ENCODE results near the gene GGT6.

Gene GGT6

DNA sequence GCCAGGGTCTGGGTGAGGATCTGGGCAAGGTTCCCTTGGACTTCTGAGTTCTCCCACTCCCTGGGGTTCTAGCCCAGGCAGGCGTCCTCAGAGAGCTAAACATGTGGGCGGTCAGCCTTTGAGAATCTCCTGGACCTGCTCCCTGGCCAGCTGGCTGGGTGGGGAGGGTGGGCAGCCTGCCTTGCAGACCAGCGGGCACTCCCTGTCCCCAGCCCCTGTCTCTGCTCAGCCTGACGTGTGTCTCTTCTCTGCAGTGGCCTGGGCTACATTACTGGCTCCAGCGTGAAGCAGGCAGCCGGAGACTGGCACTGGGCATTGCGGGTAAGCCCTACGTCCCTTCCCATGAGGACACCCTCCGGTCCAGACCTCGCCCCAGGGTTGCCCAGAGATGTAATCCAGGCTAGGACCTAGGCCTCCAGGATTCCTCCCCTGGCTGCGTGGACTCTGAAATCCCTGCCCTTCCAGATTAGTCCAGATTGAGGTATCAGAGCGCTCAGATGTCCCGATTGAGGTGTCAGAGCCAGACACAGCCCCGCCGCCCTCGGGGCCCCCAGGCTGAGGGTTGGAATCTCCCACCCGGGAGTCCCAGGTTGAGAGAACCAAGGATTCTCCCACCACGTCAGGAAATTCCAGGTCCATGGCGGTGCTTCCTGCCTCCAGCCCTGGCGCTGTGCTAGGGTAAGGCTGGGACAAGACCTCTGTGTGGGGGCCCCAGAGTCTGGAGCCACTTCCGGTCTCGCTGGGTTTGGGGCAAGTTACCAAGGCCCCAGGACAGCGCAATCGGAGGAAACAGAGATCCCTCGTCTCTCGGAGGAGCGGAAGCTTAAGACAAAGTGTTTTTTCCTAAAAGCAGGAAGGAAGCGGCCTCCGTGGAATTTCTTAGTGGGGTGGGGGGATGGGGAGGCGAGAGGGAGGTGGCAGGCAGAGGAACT is 29.3 kb downstream of the GGT6 start:
- in situ Hi-C loops (cut with MboI; ENCODE audit: low sequenced_read_pairs) = no loop called here

- in situ Hi-C loops (cut with MboI; ENCODE audit: low sequenced_read_pairs) = no loop called here
Measured at GRCh38 chr17:4529533-4530152, 30.7 kb downstream of the GGT6 start.

DNA sequence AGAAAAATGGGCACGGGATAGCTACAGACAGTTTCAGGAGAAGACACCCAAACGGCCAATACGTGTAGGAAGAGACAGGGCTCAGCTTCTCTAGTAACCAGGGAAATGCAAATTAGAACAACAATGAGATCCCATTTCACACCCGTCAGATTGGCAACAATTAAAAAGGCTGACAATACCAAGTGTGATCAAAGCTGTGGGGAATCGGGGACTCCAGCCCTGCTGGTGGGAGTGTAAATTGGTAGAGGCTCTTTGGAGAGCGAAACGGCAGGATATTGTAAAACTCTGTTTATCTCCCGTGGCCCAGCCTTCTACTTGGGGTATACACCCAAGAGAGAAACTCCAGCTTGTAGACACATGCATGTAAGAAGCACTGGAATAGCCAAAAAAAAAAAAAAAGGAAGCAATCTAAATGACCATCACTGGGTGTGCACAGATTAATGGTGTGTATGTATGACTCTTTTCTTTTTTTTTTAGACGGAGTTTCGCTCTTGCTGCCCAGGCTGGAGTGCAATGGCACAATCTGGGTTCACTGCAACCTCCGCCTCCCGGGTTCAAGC is 32.7 kb downstream of the GGT6 start:
- in situ Hi-C loops (cut with MboI; ENCODE audit: low sequenced_read_pairs) = no loop called here

- in situ Hi-C loops (cut with MboI; ENCODE audit: low sequenced_read_pairs) = no loop called here
Measured at GRCh38 chr17:4527134-4527533, 33.2 kb downstream of the GGT6 start.

DNA sequence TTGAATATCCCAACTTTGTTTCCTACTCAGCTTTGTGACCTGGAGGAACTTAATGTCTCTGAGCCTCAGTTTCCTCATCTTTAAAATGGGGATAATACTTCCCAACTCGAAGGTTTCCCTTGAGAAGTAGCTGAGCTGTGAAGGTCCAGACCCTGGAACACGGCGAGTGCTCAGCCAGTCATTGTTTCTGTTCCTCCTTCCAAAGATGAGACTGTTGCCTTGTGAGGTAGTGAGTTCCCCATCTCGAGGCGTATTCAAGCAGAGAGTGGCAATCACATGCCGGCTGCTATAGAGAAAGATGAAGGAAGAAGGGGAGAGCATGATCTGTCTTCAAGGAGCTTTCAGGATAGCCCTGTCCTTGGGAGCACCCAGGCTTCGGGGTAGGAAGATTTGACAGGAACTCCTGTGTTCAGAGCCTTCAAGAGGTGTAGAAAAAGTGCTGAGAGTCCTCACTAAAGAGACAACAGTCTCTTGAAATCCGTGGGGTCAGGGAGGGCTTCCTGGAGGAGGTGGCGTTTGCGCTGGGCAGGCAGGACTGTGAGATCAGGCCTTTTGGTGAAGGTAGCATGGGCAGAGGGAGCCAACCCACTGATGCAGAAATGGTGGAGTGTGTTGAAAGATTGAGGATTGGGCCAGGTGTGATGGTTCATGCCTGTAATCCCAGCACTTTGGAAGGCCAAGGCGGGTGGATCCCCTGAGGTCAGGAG is 34.5 kb downstream of the GGT6 start:
- in situ Hi-C loops (cut with MboI; ENCODE audit: low sequenced_read_pairs) = no loop called here

- in situ Hi-C loops (cut with MboI; ENCODE audit: low sequenced_read_pairs) = no loop called here
Measured at GRCh38 chr17:4523946-4524345, 36.4 kb downstream of the GGT6 start.

GRCh38 chr17:4522661-4523060 is 37.7 kb downstream of the GGT6 start:
- in situ Hi-C loops (cut with MboI; ENCODE audit: low sequenced_read_pairs) = no loop called here

DNA sequence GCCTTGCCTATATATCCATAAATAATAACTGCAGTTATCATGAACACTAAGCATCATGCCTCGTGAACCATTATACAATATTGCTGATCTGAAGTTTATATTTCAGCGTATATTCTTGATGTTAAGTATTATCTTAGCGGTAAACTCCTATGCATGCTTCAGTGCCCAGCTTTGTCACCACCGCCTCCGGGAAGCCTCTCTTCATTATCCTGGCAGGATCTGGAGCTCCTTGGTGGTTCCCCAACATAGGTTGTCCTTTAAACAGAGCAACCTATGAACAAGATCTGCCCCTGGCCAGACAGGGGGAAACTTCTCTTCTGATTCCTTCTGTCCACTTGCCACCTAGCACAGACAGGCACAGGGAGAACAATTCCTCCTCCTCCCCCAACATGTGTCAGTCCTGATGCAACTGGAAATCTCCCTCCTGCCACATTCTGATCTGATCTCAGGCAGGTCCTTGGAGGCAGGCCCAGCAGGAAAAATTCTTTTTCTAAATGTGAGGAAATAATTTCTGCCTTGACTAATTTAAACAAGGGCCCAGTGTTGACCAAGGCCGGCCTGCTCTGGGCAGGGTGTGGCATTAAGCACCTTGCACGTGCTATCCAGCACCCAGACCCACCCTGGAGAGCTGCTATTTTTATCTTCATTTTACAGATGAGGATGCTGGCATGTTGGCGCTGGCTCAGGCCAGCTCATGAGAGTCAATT is 39.3 kb downstream of the GGT6 start:
- in situ Hi-C loops (cut with MboI; ENCODE audit: low sequenced_read_pairs) = no loop called here

DNA sequence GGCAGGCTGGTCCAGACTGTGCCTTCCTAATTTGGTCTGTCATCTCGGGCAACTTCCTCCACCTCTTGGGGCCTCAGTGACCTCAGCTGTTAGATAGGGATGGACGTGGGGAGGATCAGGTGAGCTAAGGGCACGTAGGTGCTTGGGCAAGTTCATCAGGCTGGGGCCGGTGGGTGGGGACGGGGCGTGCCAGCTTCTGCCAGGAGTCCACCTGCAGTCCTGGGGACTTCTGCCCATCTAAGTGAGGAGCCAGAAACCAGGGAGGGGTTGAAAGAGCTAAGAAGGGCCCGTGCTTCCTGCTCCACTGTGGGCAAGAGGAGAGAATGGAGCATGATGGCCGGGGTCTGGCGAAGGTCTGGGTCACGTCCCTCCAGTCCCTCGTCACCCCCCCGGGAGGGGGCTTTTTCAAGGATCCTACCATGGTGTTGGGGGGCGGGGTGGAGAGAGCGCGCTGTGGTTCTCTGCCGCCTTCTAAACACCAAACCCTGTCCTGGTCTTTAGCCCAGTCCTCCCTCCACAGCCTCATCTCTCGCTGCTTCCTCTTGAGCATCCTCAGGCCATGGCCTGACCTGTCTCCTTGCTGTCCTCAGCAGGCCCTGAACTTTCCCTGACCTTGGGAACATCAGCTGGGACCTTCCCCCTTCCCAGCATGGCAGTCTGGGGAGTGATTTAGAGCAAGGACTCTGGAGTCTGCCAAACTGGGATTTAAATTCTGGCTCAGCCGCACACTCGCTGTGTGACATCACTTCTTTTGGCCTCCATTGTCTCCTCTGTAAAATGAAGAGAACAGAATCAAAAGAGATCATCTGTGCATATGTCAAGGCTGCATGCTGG is 40.1 kb downstream of the GGT6 start:
- in situ Hi-C loops (cut with MboI; ENCODE audit: low sequenced_read_pairs) = no loop called here

DNA sequence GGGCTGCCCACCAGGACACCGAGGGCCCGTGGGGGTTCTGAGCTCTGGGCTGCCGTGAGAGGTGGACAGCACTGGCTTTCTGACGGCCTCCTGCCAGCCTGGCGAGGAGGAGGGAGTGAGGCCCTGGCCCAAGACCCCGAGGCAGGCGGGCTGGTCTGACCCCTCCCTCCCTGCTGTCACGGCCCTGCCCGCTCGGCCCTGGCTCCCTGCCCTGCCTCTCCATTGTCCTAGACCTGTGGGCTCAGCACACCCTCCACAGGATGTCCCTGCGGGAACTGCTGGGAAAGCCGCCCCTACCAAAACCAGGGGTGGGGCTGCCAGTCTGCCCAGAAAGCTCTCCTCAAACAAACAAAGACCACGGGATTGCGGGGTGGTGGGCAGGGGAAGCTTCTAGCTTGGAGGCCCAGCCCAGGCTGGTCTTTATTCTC is 41.0 kb downstream of the GGT6 start:
- in situ Hi-C loops (cut with MboI; ENCODE audit: low sequenced_read_pairs) = no loop called here

DNA sequence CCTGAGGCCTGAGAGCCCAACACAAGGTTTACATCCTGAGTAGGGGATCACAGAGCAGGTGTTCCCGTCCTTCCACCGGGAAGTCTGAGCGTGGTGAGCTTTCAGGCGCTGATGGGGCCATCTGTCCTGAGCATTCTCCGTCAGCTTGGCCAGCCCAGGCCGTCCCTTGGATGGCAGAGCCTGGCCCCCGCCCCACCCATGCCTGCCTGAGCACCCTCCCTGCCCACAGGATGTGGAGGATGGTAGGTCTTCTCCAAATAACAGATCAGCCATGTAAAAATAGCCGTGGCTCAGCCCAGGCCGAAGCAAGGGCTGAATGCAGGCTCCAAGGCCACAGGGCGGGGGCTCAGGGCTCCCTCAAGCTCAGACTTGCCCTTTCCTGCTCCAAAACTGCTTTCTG is 41.5 kb downstream of the GGT6 start:
- in situ Hi-C loops (cut with MboI; ENCODE audit: low sequenced_read_pairs) = no loop called here

DNA sequence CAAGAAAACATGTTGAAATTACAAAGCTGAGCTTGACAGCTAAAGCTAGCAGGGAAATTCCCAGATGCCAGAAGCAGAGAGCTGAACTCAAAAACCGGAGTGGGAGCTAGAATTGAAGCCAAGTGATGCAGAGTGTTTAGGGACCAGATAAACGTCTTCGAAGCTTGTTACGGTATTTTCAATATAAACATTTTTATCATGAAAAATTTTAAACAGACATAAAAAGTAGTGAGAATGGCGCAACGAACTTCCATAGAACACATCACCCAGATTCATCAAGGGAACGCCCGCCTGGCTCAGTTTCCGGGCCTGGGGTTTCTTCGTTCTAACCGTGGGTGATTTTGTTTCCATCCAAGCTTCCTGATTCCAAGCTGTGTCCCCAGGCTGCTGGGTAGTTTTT is 43.6 kb downstream of the GGT6 start:
- in situ Hi-C loops (cut with MboI; ENCODE audit: low sequenced_read_pairs) = no loop called here

DNA sequence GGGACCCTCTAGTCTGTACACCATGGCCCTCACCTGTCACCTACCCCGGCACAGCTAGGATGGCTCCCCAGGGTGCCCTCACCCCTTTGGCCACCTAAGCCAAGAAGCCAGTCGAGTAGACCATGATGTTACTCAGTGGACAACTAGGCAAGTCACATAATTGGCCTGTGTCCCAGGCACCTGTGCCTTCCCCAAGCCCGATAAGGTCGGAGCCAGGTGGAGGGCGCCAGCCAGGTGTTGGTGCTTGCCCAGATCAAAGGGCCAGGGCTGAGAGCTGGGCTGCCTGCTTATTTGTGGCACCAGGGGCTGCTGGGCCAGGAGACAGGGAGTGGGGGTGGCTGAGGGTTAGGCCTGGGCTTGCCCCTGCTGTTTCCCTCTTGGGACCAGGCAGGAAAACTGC is 44.9 kb downstream of the GGT6 start:
- in situ Hi-C loops (cut with MboI; ENCODE audit: low sequenced_read_pairs) = no loop called here

GRCh38 chr17:4514779-4515178 is 45.6 kb downstream of the GGT6 start:
- in situ Hi-C loops (cut with MboI; ENCODE audit: low sequenced_read_pairs) = no loop called here

DNA sequence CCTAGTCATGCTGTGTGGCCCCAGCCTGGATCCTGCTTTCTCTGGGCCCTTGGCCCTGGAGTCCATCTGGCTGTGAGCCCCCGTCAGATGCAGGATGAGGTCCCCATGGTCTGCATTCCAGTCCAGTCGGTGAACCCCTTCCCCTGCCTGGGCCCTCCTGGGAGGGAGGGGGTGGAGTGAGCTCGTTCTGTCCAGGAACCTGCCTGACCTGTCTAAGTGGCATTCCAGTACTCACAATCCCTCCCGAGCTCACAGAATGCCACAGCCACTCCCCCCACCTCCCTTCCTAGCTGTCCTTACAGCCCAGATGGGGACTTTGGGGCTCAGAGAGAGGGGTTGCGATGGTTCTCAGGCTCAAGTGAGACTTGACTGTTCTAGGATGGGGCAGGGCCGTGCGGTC is 46.2 kb downstream of the GGT6 start:
- in situ Hi-C loops (cut with MboI; ENCODE audit: low sequenced_read_pairs) = no loop called here

GRCh38 chr17:4513113-4514032 is 47.0 kb downstream of the GGT6 start:
- in situ Hi-C loops (cut with MboI; ENCODE audit: low sequenced_read_pairs) = no loop called here

DNA sequence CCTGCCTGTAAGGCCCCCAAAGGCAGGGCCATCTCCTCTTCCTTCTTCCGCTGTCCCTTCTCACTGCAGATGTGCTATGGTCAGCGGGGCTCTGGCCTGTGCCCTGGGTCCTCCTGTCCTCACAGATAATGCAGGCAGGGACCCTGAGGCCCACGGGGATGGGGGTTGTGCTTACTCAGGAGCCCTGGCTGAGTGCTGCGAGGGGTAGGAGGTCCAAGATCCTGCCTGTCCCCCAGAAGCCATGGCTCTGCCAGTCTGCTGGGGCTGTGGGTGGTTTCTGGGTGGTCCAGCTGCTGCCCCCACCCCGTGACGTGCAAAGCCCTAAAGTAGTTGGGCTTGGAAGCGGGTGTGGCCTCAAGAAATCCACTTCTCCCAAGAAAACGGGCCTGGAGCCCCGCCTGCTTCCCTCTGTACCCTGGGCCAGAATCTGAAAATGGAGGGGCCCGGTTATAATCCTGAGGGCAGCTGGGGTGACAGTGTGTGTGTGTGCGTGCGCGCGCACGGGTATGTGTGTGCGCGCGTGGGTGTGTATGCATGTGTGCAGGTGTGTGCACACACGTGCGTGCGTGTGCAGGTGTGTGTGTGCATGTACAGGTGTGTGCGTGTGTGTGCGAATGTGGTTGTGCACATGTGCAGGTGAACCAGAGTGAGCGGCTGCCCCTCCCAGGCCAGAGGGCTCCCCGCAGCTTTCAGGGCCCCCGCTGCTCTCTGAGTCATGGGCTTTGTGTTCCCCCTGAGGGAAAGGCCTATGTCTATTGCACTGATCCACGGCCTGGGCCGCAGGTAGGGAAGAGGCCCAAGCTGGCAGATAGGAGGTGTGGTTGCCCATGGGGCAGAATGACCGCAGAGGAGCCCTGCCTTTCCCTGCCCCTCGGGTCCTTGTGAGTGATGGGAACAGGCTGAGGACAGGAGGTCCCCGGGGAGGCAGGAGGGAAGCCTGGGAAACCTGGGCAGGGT is 47.9 kb downstream of the GGT6 start:
- in situ Hi-C loops (cut with MboI; ENCODE audit: low sequenced_read_pairs) = no loop called here
